ENCODE results near the gene KIAA1671. TPM values are rescaled to one million over a fixed set of nuclear protein-coding genes. Genes with fewer than 3 reads are reported as not detected.

KIAA1671 gene
- total RNA-seq, 1 experiment from 2014 or later: 12.8 TPM

DNA sequence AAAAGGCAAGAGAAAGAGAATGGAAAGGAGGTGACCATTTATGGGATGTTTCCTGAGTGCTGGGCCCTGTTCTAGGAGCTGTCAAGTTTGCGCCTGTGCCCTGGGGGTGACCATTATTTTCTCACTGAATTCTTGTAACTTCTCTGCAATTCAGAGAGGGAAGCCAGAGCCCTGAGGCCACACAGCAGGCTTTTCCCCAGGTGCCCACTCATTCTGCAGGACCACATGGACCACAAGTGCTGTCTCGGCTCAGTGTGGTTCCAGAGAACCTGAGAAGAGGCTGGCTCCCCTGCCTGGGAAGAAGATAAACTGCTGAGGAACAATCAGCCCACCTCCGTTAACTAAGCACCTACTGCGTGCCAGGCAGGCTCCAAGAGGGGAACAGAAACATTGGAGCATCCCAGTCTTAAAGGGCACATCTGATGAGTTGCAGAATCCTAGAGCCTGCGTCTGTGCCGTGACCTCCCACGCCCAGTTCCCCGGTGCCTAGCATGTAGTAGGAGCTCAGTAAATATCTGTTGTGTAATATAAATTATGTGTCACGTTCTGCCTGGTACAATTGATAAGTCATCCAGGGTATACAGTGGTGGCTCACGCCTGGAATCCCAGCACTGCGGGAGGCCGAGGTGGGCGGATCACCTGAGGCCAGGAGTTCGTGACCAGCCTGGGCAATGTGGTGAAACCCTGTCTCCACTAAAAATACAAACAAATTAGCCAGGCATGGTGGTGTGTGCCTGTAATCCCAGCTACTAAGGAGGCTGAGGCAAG lies 215.5 kb downstream of the KIAA1671 start:
- intact Hi-C loops (cut with micrococcal nuclease; ENCODE audit: unreplicated experiment): no loop called here
- TF ChIP-seq, protein P1, sequence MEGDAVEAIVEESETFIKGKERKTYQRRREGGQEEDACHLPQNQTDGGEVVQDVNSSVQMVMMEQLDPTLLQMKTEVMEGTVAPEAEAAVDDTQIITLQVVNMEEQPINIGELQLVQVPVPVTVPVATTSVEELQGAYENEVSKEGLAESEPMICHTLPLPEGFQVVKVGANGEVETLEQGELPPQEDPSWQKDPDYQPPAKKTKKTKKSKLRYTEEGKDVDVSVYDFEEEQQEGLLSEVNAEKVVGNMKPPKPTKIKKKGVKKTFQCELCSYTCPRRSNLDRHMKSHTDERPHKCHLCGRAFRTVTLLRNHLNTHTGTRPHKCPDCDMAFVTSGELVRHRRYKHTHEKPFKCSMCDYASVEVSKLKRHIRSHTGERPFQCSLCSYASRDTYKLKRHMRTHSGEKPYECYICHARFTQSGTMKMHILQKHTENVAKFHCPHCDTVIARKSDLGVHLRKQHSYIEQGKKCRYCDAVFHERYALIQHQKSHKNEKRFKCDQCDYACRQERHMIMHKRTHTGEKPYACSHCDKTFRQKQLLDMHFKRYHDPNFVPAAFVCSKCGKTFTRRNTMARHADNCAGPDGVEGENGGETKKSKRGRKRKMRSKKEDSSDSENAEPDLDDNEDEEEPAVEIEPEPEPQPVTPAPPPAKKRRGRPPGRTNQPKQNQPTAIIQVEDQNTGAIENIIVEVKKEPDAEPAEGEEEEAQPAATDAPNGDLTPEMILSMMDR (conservative IDR thresholded peaks at IDR 0.05; ENCODE audit: low read depth, low read length): no peak
- TF ChIP-seq EZH2 (IDR thresholded peaks at IDR 0.05; ENCODE audit: borderline replicate concordance, low read depth, low read length, poor library complexity, severe bottlenecking): no peak
- Histone ChIP-seq H3K27ac (ENCODE audit: low read depth, low read length, poor library complexity, severe bottlenecking) (no peak overlapping the region), H3K9me3 (ENCODE audit: low read depth, low read length, poor library complexity, severe bottlenecking) (no peaks in the 10 kb centered on the region), H3K27me3 (replicated peaks; ENCODE audit: insufficient read depth, low read depth, low read length, poor library complexity) (no peaks in the 10 kb centered on the region), H3K4me1 (ENCODE audit: insufficient read depth, low read length, poor library complexity, severe bottlenecking) (no peaks in the 10 kb centered on the region), H3K36me3 (ENCODE audit: insufficient read depth, low read length, poor library complexity, severe bottlenecking) (no peaks in the 10 kb centered on the region), H3K4me3 (ENCODE audit: low read depth, low read length, poor library complexity, severe bottlenecking) (no peak overlapping the region)
- ChIA-PET CTCF (interaction anchor here (0.6 kb wide), 1 partner anchor 229 kb away, joined by 3 read pairs; no protein-coding TSS in a partner anchor), POLR2A (ENCODE audit: low non-redundant PET) (no interaction called here)
- DNase-seq (ENCODE audit: low spot score): no peak
- BruUV-seq (replicated peaks): no TSS peak

DNA sequence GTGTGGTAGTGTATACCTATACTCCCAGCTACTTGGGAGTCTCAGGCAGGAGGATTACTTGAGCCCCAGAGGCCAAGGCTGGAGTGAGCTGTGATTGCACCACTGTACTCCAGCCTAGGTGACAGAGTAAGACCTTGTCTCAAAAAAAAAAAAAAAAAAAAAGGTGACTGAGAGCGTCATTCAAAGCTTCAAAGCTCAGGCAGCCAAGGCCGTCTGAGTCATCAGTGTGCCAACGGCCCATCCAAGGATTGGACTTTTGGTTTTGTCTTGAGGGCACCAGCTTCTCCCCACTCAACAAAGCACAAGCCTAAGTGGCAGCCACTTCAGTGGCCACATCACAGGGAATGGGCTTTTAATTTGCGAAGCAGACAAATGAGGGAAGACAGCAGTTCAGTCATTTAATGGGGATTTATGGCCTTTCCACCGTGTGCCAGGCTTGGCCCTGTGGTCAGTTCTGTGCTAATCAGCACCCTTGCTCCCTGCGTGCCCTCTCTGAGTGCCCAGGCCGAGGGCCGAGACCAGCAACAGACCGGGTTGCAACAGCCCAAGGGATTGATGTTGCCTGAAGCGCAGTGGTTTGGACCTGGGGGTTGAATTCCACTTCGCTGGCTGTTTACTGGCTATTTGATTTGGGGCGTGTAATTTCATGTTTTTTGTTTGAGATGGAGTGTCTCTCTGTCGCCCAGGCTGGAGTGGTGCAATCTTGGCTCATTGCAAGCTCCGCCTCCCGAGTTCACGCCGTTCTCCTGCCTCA lies 216.9 kb downstream of the KIAA1671 start:
- CTCF ChIA-PET: no interaction called here

DNA sequence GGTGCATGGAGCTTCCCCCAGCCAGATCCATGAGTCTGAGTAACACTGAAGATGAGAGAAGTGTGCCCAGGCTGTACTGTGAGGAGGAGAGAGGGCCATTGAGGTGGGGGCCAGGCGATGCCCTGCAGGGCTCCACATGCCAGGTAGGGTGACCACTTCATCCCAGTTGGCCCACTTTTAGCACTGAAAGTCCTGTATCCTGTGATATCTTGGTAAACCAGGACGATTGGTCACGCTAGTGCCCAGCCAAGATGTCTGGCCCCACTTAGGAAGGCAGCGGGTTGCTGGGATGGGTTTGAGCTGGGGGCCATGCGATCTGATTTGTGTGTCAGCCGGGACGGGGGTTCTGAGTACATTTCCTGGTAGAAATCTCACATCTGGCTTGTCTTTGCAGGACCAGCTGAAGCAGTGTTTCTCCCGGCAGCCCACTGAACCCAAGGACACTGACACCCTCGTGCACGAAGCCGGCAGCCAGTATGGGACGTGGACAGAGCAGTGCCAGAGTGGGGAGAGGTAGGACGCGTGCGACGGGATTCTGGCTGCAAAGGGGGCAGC lies 218.0 kb downstream of the KIAA1671 start:
- Histone ChIP-seq H3K36me3 (ENCODE audit: insufficient read depth, low read length, poor library complexity, severe bottlenecking) (no peaks in the 10 kb centered on the region), H3K4me1 (ENCODE audit: insufficient read depth, low read length, poor library complexity, severe bottlenecking) (no peaks in the 10 kb centered on the region), H3K27ac (ENCODE audit: low read depth, low read length, poor library complexity, severe bottlenecking) (no peak overlapping the region), H3K27me3 (replicated peaks; ENCODE audit: insufficient read depth, low read depth, low read length, poor library complexity) (no peaks in the 10 kb centered on the region), H3K9me3 (ENCODE audit: low read depth, low read length, poor library complexity, severe bottlenecking) (no peaks in the 10 kb centered on the region), H3K4me3 (ENCODE audit: low read depth, low read length, poor library complexity, severe bottlenecking) (no peak overlapping the region)
- no peak for DNase-seq (ENCODE audit: low spot score)
- ChIA-PET CTCF (no interaction called here), POLR2A (ENCODE audit: low non-redundant PET) (no interaction called here)
- TF ChIP-seq, protein P1 (conservative IDR thresholded peaks at IDR 0.05; ENCODE audit: low read depth, low read length): no peak
- no peak for TF ChIP-seq EZH2 (IDR thresholded peaks at IDR 0.05; ENCODE audit: borderline replicate concordance, low read depth, low read length, poor library complexity, severe bottlenecking)
- intact Hi-C loops (cut with micrococcal nuclease; ENCODE audit: unreplicated experiment): no loop called here
- no TSS peak for BruUV-seq (replicated peaks)

More for the DNA sequence above, 216.9 kb downstream of the KIAA1671 start:
- Histone ChIP-seq H3K4me3 (ENCODE audit: low read depth, low read length, poor library complexity, severe bottlenecking) (no peak overlapping the region), H3K27me3 (replicated peaks; ENCODE audit: insufficient read depth, low read depth, low read length, poor library complexity) (no peaks in the 10 kb centered on the region), H3K9me3 (ENCODE audit: low read depth, low read length, poor library complexity, severe bottlenecking) (no peaks in the 10 kb centered on the region), H3K27ac (ENCODE audit: low read depth, low read length, poor library complexity, severe bottlenecking) (no peak overlapping the region), H3K36me3 (ENCODE audit: insufficient read depth, low read length, poor library complexity, severe bottlenecking) (no peaks in the 10 kb centered on the region), H3K4me1 (ENCODE audit: insufficient read depth, low read length, poor library complexity, severe bottlenecking) (no peaks in the 10 kb centered on the region)
- POLR2A ChIA-PET (ENCODE audit: low non-redundant PET): no interaction called here
- intact Hi-C loops (cut with micrococcal nuclease; ENCODE audit: unreplicated experiment): no loop called here
- TF ChIP-seq EZH2 (IDR thresholded peaks at IDR 0.05; ENCODE audit: borderline replicate concordance, low read depth, low read length, poor library complexity, severe bottlenecking): no peak
- TF ChIP-seq, protein P1 (conservative IDR thresholded peaks at IDR 0.05; ENCODE audit: low read depth, low read length): no peak
- BruUV-seq (replicated peaks): no TSS peak
- no peak for DNase-seq (ENCODE audit: low spot score)

Measured in A673 (cell line).